ENCODE results near the gene ZNF576.
"Not testable (repeated sequence)": the region's sequence is repeated elsewhere in the genome, so short reads cannot be mapped to it uniquely, and the experiment has no call there.

The ZNF576 gene

DNA sequence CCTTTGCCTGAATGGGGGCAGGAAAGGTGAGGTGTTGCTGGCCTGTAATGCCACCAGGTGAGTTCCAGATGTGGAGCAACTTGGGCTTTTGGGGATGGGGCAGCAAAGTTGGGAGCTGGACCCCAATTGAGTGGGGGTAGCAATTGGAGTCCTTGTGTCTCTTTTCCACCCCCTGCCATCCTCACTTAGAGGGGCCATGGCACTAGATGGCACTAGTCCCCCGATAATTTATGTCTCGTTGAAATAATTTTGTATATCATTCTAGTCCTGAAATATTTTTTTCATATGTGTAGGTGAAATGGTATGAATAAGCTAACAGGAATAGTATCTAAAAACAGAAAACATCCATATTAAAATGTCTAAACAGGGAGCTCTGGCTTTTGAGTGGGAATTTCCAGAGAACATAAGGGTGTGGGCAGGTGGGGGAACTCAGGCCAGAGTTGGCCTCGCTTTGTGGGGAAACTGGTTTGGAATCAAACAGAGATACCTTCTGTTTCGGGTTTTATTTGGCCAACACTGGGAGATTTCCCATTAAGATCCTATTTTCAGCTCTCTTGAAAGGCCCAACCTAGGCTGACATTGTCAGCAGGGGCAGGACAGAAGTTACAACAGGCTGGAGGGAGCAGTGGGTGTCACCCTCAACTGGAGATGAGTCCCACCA, 3.4 kb downstream of the ZNF576 start:
- no peak for DNase-seq (ENCODE audit: low spot score)

DNA sequence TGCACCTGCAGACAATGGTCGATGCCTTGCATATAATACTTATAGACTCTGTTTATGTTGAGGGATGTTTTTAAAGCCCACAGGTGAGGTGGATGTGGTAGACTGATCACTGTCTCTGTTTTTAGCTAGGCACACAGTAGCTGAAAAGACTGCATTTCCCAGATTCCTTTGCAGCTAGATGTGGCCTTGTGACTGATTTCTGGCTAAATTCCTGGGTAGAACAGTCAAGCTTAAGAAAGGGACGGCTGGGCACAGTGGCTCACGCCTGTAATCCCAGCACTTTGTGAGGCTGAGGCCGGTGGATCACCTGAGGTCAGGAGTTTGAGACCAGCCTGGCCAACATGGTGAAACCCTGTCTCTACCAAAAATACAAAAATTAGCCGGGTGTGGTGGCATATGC, 3.9 kb downstream of the ZNF576 start:
- DNase-seq (ENCODE audit: low spot score), result not testable (repeated sequence)

- DNase-seq (ENCODE audit: low spot score), result no peak
Observed at GRCh38 chr19:43605875-43606568, 9.6 kb downstream of the ZNF576 start.

GRCh38 chr19:43606569-43607229, 10.3 kb downstream of the ZNF576 start:
- no peak for DNase-seq (ENCODE audit: low spot score)

DNA sequence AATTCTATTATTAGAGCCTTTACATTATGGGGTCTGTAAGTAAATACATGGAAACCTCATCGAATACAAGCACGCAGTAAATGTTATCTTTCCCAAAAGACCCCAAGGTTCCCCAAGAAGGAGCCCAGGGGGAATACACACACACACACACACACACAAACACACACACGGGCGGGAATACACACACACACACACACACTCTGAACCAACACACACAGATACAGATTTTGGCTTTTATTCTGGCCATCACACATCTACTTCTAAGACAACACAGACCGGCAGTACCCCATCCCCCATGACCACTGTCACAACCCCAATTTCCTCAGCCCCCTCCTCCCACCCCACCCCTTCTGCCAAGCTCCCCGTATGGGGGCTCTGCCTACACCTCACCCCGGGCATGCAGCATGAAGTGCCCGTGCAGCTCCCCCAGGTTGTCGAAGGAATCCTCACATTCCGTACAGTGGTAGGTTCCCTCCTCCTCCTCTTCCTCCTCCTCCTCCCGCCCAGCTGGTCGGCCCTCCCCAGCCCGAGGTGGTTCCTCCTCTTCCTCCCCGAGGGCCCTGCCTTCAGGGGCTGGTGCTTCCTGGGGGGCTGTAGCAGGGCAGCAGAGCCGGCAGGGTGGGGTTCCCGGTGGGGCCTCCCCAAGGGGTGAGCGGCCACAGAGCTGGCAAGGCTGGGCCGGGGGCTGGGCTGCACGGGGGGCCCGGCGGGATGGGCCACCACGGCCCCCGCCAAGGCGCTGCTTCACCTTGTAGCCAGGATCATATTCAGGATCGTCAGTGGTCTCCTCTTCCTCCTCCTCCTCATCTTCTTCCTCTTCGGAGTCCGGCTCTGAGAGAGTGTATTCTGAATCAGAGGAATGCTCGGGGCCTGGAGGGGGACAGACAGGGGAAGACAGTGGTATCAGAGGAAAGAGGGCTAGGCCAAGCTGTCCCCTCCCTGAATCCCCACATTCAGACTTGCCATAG, 11.1 kb downstream of the ZNF576 start:
- no peak for DNase-seq (ENCODE audit: low spot score)

- no peak for DNase-seq (ENCODE audit: low spot score)
Observed at GRCh38 chr19:43609872-43610271, 13.5 kb downstream of the ZNF576 start.

GRCh38 chr19:43610493-43610892, 14.1 kb downstream of the ZNF576 start:
- DNase-seq (ENCODE audit: low spot score), result no peak

DNA sequence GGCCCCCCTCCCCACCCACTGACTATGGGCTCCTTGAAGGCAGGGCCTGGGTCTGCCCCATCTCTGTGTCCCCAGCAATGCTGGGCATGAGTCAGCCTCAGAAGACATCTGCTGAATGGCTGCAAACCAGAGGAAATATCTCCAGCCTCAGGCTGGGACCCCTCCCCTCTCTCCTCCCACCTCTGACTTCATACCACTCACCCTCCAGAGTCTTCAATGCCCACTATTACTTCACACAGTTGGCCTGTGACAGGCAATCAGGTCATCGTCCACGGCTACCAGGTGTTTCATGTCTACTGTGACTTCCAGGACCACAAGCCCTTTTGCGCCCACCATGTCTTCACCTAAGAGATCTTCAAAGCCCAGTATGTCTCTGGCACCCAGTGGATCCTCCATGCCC, 15.4 kb downstream of the ZNF576 start, which contains the start of gene SRRM5:
SRRM5 (plus strand) TSS at position 301 of the 400 bp plus-strand sequence; CDS start at position 335, 34 bp downstream.
- DNase-seq (ENCODE audit: low spot score), result no peak

DNA sequence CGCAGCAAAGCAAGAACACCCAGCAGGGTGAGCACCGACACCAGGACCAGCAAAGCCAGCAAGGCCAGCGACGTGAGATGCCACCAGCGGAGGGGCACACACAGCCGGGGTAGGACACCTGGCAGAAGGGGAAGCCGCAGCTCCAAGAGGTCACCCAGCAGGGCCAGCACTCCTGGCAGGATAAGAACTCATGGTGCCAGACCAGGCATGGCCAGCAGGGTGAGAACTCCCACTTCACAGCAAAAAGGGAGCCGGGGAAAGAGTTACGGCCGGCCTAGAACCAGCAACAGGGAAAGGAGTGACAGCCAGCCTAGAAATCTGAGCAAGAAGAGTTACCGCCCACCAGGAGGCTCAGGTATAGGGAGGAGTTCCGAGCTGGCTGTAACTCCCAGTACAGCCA, 16.0 kb downstream of the ZNF576 start:
- DNase-seq (ENCODE audit: low spot score), result no peak

GRCh38 chr19:43616306-43616705, 19.9 kb downstream of the ZNF576 start:
- DNase-seq (ENCODE audit: low spot score), result no peak

DNA sequence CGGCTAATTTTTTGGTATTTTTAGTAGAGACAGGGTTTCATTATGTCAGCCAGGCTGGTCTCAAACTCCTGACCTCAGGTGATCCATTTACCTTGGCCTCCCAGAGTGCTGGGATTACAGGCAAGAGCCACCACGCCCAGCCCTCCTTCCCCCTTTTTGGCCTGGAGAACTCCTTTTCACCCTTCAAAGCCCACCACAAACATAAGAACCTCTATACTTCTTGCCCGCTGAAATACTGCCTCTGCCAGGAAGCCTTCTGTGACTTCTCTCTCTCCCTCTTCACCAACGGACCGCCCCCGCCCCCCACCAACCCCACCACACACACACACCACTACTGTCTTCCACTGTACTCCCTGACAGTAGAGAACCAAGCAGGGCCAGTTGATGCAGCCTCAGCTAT, 20.6 kb downstream of the ZNF576 start:
- DNase-seq (ENCODE audit: low spot score), result no peak

DNA sequence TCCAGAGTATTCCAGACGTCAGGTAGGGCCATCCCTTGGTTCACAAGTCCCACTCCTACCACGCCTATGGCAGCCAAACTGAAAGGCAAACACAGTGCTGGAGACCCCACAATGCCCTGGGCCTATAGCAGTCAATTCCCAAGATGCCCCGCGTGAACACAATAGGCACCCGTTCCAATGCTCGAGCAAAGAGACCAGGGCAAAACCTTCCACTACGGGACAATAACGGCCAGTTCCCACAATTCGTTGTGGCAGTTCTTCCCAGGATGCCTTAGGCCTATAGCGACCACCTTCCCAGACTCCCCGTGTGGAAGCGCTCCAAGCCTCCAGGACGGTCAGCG, 22.5 kb downstream of the ZNF576 start:
- no peak for DNase-seq (ENCODE audit: low spot score)

- DNase-seq (ENCODE audit: low spot score), result peak; percentile 95
Observed at GRCh38 chr19:43619262-43620060, 23.1 kb downstream of the ZNF576 start, which contains the start of gene ZNF428. Gene ZNF428 (minus strand): TSS chr19:43619629. CDS start chr19:43614304, 5,325 bp downstream.

DNA sequence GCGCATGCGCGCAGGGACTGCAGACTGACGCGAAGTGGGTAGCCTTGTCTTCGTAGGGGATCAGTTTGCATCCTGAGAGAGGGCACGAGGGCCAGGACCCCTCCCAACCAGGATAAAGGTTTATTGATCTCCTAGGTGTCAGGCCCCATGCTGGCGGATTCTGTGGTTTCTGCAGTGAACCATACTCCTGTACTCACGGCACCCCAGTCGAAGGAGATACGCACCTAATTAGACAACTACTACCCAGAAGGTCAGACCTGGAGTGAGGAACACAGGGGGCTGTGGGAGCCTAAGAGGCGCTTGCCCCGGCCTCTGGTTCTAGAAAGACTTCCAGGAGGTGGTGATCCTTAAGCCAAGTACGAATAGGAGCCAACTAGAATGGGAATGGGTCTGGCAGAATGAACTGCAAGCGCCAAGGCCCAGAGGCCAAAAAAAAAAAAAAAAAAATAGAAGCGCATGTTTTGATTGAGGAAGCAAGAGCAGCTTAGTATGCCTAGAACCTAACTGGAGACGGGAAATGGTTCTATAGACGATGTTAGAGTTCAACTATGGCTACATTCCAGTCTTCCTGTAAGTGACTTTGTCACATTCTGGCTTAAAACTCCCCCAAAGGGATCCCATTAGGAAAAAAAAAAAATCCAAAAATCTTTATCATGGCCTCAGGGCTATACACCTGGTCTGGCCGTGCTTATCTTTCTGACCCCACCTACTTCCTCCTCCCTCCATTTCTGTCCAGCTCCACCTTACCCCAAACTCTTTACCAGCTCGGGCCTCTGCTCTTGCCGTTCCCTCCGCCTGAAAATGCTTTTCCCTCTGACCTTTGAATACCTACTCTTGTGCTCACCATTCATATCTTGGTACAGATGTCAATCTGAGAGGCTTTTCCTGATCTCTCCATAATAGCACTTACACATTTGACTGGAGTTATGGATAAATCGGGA, 23.9 kb downstream of the ZNF576 start:
- DNase-seq (ENCODE audit: low spot score), result no peak

DNA sequence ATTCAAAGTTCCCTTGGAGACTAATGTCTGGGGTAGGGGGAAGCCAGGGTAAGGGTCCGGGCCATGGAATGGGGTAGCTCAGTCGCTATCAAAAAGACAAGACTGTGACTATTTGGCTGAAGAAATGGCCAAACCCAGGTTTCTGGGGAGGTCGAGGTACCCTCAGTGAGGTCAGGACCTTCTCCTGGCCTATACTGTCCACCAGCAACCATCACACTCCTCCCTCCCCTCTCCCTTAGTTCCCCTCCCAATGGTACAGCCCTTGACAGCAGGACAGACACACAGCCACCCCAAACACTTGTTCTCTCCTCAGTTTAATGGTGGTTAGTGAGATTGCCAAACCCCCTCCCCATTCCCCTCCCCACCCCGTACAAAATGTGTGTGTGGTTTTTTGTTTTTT, 25.7 kb downstream of the ZNF576 start:
- no peak for DNase-seq (ENCODE audit: low spot score)

GRCh38 chr19:43622956-43623355, 26.6 kb downstream of the ZNF576 start:
- no peak for DNase-seq (ENCODE audit: low spot score)

DNA sequence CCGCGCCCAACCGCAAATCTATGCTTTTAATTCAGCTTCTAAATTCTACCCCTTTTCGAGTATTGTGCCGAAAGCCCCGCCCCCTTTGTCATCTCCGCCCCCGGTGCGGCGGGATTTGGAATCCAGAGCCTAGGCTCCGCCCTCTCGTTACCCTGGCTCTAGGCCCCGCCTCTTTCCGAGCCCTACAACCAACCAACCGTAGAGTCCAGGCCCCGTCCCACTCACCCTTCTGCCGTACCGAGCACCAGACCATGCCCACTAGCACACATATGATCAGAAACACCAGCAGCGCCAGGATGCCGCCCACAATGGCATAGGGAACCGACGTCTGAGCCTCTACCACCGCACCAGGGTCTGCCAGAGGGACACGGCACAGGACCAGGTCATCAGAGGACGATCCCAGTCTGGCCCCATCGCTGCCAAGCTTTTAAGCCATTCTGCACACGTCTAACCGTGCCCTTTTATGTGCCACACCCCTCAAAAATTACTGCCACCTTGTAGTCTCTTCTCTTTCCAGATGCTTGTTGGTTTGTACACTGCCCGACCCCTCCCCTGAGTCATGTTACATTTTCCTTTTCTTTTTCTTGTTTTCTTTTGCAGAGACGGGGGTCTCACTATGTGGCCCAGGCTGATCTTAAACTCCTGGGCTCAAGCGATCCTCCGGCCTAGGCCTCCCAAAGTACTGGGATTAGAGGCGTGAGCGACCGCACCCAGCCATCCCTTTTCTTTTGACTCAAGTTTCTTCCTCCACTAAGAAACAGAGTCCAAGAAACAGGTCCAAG, 27.7 kb downstream of the ZNF576 start:
- peak; percentile 69 for DNase-seq (ENCODE audit: low spot score)

- peak; percentile 86 for DNase-seq (ENCODE audit: low spot score)
Observed at GRCh38 chr19:43624933-43625332, 28.5 kb downstream of the ZNF576 start.

DNA sequence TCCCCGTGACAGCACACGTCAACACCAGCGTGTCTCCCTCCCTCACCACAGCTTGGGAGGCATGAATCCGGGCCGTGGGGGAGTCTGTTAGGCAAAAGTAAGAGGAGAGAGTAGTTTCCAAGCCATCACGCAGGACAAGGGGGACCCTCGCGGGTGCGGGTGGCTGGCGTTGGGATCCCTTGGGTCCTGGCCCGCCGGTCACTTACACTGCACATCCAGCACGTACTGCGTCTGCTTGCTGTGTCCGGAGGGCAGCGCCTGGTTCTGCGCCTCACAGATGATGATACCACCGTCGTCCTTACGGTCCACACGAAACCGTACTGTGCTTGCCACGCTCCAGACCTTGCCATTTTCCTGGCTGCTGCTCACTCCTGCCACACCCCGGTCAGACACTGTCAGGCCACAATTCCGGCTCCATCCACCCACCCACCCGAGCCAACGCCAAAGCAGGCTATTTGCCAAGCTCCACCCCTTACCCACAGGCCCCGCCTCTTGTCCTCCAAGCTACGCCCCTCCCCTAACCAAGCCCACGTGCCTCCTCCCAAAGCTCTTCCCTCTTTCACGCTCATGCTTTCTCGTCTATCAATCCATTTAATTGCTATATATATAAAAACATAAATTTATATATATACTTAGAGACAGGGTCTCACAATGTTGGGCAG, 29.7 kb downstream of the ZNF576 start:
- peak; percentile 66 for DNase-seq (ENCODE audit: low spot score)

Data from ecto neural progenitor cell (in vitro differentiated cells).